ENCODE measurements around the gene CYBRD1.
"Not testable (repeated sequence)": the region's sequence is repeated elsewhere in the genome, so short reads cannot be mapped to it uniquely, and the experiment has no call there.

The CYBRD1 gene

GRCh38 chr2:171487803-171488259, 34.4 kb upstream of the CYBRD1 start:
- Histone ChIP-seq H3K27me3 (ENCODE audit: control insufficient read depth in 1 of 2, insufficient read depth in 2 of 2, low read length in 2 of 2) (no peaks in the 10 kb centered on the region), H3K27ac (ENCODE audit: low read length) (no peak overlapping the region), H3K9ac (ENCODE audit: low read length in 2 of 2) (no peak overlapping the region), H3K4me3 (ENCODE audit: low read length in 2 of 2) (no peak overlapping the region), H3K4me1 (ENCODE audit: control insufficient read depth, insufficient read depth, low read length) (no peaks in the 10 kb centered on the region), H3K36me3 (ENCODE audit: control insufficient read depth in 2 of 2, insufficient read depth in 2 of 2, low read length in 2 of 2) (peaks cover 0 to 3% of the 10 kb centered on the region in 2 donors), H3K9me3 (ENCODE audit: control insufficient read depth in 2 of 2, low read length in 2 of 2) (no peaks in the 10 kb centered on the region)

- Histone ChIP-seq H3K9me3 (ENCODE audit: control insufficient read depth in 2 of 2, low read length in 2 of 2) (no peaks in the 10 kb centered on the region), H3K4me3 (ENCODE audit: low read length in 2 of 2) (no peak overlapping the region), H3K9ac (ENCODE audit: low read length in 2 of 2) (no peak overlapping the region), H3K27ac (ENCODE audit: low read length) (no peak overlapping the region), H3K36me3 (ENCODE audit: control insufficient read depth in 2 of 2, insufficient read depth in 2 of 2, low read length in 2 of 2) (no peaks in the 10 kb centered on the region), H3K27me3 (ENCODE audit: control insufficient read depth in 1 of 2, insufficient read depth in 2 of 2, low read length in 2 of 2) (no peaks in the 10 kb centered on the region), H3K4me1 (ENCODE audit: control insufficient read depth, insufficient read depth, low read length) (no peaks in the 10 kb centered on the region)
Measured at GRCh38 chr2:171490577-171490976, 31.7 kb upstream of the CYBRD1 start.

- Histone ChIP-seq H3K4me3 (ENCODE audit: low read length in 2 of 2) (no peak overlapping the region), H3K9me3 (ENCODE audit: control insufficient read depth in 2 of 2, low read length in 2 of 2) (no peaks in the 10 kb centered on the region), H3K27ac (ENCODE audit: low read length) (no peak overlapping the region), H3K27me3 (ENCODE audit: control insufficient read depth in 1 of 2, insufficient read depth in 2 of 2, low read length in 2 of 2) (no peaks in the 10 kb centered on the region), H3K36me3 (ENCODE audit: control insufficient read depth in 2 of 2, insufficient read depth in 2 of 2, low read length in 2 of 2) (no peaks in the 10 kb centered on the region), H3K9ac (ENCODE audit: low read length in 2 of 2) (no peak overlapping the region), H3K4me1 (ENCODE audit: control insufficient read depth, insufficient read depth, low read length) (no peaks in the 10 kb centered on the region)
Measured at GRCh38 chr2:171491292-171491691, 31.0 kb upstream of the CYBRD1 start.

- Histone ChIP-seq H3K9ac (ENCODE audit: low read length in 2 of 2) (no peak overlapping the region), H3K4me3 (ENCODE audit: low read length in 2 of 2) (no peak overlapping the region), H3K36me3 (ENCODE audit: control insufficient read depth in 2 of 2, insufficient read depth in 2 of 2, low read length in 2 of 2) (no peaks in the 10 kb centered on the region), H3K27me3 (ENCODE audit: control insufficient read depth in 1 of 2, insufficient read depth in 2 of 2, low read length in 2 of 2) (no peaks in the 10 kb centered on the region), H3K9me3 (ENCODE audit: control insufficient read depth in 2 of 2, low read length in 2 of 2) (no peaks in the 10 kb centered on the region), H3K4me1 (ENCODE audit: control insufficient read depth, insufficient read depth, low read length) (no peaks in the 10 kb centered on the region), H3K27ac (ENCODE audit: low read length) (no peak overlapping the region)
Measured at GRCh38 chr2:171492664-171493063, 29.6 kb upstream of the CYBRD1 start.

- not testable (repeated sequence) for H3K4me3 ChIP-seq (ENCODE audit: low read length in 2 of 2); H3K9me3 ChIP-seq (ENCODE audit: control insufficient read depth in 2 of 2, low read length in 2 of 2); H3K36me3 ChIP-seq (ENCODE audit: control insufficient read depth in 2 of 2, insufficient read depth in 2 of 2, low read length in 2 of 2); H3K27me3 ChIP-seq (ENCODE audit: control insufficient read depth in 1 of 2, insufficient read depth in 2 of 2, low read length in 2 of 2); H3K4me1 ChIP-seq (ENCODE audit: control insufficient read depth, insufficient read depth, low read length); H3K27ac ChIP-seq (ENCODE audit: low read length); H3K9ac ChIP-seq (ENCODE audit: low read length in 2 of 2)
Measured at GRCh38 chr2:171497664-171498063, 24.6 kb upstream of the CYBRD1 start.

GRCh38 chr2:171505374-171505773, 16.9 kb upstream of the CYBRD1 start:
- Histone ChIP-seq H3K36me3 (ENCODE audit: control insufficient read depth in 2 of 2, insufficient read depth in 2 of 2, low read length in 2 of 2) (no peaks in the 10 kb centered on the region), H3K27me3 (ENCODE audit: control insufficient read depth in 1 of 2, insufficient read depth in 2 of 2, low read length in 2 of 2) (no peaks in the 10 kb centered on the region), H3K9me3 (ENCODE audit: control insufficient read depth in 2 of 2, low read length in 2 of 2) (no peaks in the 10 kb centered on the region), H3K4me1 (ENCODE audit: control insufficient read depth, insufficient read depth, low read length) (no peaks in the 10 kb centered on the region), H3K9ac (ENCODE audit: low read length in 2 of 2) (no peak overlapping the region), H3K4me3 (ENCODE audit: low read length in 2 of 2) (no peak overlapping the region), H3K27ac (ENCODE audit: low read length) (no peak overlapping the region)

- no peaks in the 10 kb centered on the region for H3K36me3 ChIP-seq (ENCODE audit: control insufficient read depth in 2 of 2, insufficient read depth in 2 of 2, low read length in 2 of 2)
- H3K27ac ChIP-seq (ENCODE audit: low read length), result no peak overlapping the region
- H3K27me3 ChIP-seq (ENCODE audit: control insufficient read depth in 1 of 2, insufficient read depth in 2 of 2, low read length in 2 of 2), result no peaks in the 10 kb centered on the region
- H3K9ac ChIP-seq (ENCODE audit: low read length in 2 of 2), result no peak overlapping the region
- H3K9me3 ChIP-seq (ENCODE audit: control insufficient read depth in 2 of 2, low read length in 2 of 2), result no peaks in the 10 kb centered on the region
- no peak overlapping the region for H3K4me3 ChIP-seq (ENCODE audit: low read length in 2 of 2)
- no peaks in the 10 kb centered on the region for H3K4me1 ChIP-seq (ENCODE audit: control insufficient read depth, insufficient read depth, low read length)
Measured at GRCh38 chr2:171509945-171510731, 12.1 kb upstream of the CYBRD1 start.

- Histone ChIP-seq H3K27me3 (ENCODE audit: control insufficient read depth in 1 of 2, insufficient read depth in 2 of 2, low read length in 2 of 2) (no peaks in the 10 kb centered on the region), H3K4me3 (ENCODE audit: low read length in 2 of 2) (no peak overlapping the region), H3K4me1 (ENCODE audit: control insufficient read depth, insufficient read depth, low read length) (no peaks in the 10 kb centered on the region), H3K9ac (ENCODE audit: low read length in 2 of 2) (no peak overlapping the region), H3K9me3 (ENCODE audit: control insufficient read depth in 2 of 2, low read length in 2 of 2) (no peaks in the 10 kb centered on the region), H3K36me3 (ENCODE audit: control insufficient read depth in 2 of 2, insufficient read depth in 2 of 2, low read length in 2 of 2) (no peaks in the 10 kb centered on the region), H3K27ac (ENCODE audit: low read length) (no peak overlapping the region)
Measured at GRCh38 chr2:171512014-171512413, 10.3 kb upstream of the CYBRD1 start.

GRCh38 chr2:171512683-171513195, 9.5 kb upstream of the CYBRD1 start:
- no peak overlapping the region for H3K9ac ChIP-seq (ENCODE audit: low read length in 2 of 2)
- H3K27ac ChIP-seq (ENCODE audit: low read length), result no peak overlapping the region
- no peak overlapping the region for H3K4me3 ChIP-seq (ENCODE audit: low read length in 2 of 2)
- no peaks in the 10 kb centered on the region for H3K27me3 ChIP-seq (ENCODE audit: control insufficient read depth in 1 of 2, insufficient read depth in 2 of 2, low read length in 2 of 2)
- no peaks in the 10 kb centered on the region for H3K4me1 ChIP-seq (ENCODE audit: control insufficient read depth, insufficient read depth, low read length)
- H3K36me3 ChIP-seq (ENCODE audit: control insufficient read depth in 2 of 2, insufficient read depth in 2 of 2, low read length in 2 of 2), result no peaks in the 10 kb centered on the region
- no peaks in the 10 kb centered on the region for H3K9me3 ChIP-seq (ENCODE audit: control insufficient read depth in 2 of 2, low read length in 2 of 2)

- no peaks in the 10 kb centered on the region for H3K36me3 ChIP-seq (ENCODE audit: control insufficient read depth in 2 of 2, insufficient read depth in 2 of 2, low read length in 2 of 2)
- no peaks in the 10 kb centered on the region for H3K9me3 ChIP-seq (ENCODE audit: control insufficient read depth in 2 of 2, low read length in 2 of 2)
- H3K27ac ChIP-seq (ENCODE audit: low read length), result no peak overlapping the region
- H3K4me3 ChIP-seq (ENCODE audit: low read length in 2 of 2), result no peak overlapping the region
- H3K4me1 ChIP-seq (ENCODE audit: control insufficient read depth, insufficient read depth, low read length), result no peaks in the 10 kb centered on the region
- no peaks in the 10 kb centered on the region for H3K27me3 ChIP-seq (ENCODE audit: control insufficient read depth in 1 of 2, insufficient read depth in 2 of 2, low read length in 2 of 2)
- H3K9ac ChIP-seq (ENCODE audit: low read length in 2 of 2), result no peak overlapping the region
Measured at GRCh38 chr2:171513719-171514160, 8.5 kb upstream of the CYBRD1 start.

GRCh38 chr2:171514908-171515582, 7.2 kb upstream of the CYBRD1 start:
- no peaks in the 10 kb centered on the region for H3K36me3 ChIP-seq (ENCODE audit: control insufficient read depth in 2 of 2, insufficient read depth in 2 of 2, low read length in 2 of 2)
- no peak overlapping the region for H3K27ac ChIP-seq (ENCODE audit: low read length)
- no peaks in the 10 kb centered on the region for H3K9me3 ChIP-seq (ENCODE audit: control insufficient read depth in 2 of 2, low read length in 2 of 2)
- no peak overlapping the region for H3K9ac ChIP-seq (ENCODE audit: low read length in 2 of 2)
- no peaks in the 10 kb centered on the region for H3K27me3 ChIP-seq (ENCODE audit: control insufficient read depth in 1 of 2, insufficient read depth in 2 of 2, low read length in 2 of 2)
- no peaks in the 10 kb centered on the region for H3K4me1 ChIP-seq (ENCODE audit: control insufficient read depth, insufficient read depth, low read length)
- no peak overlapping the region for H3K4me3 ChIP-seq (ENCODE audit: low read length in 2 of 2)

All from stomach smooth muscle (tissue), 2 donors.